Measurements from ENCODE around the gene MEGF11.

DNA sequence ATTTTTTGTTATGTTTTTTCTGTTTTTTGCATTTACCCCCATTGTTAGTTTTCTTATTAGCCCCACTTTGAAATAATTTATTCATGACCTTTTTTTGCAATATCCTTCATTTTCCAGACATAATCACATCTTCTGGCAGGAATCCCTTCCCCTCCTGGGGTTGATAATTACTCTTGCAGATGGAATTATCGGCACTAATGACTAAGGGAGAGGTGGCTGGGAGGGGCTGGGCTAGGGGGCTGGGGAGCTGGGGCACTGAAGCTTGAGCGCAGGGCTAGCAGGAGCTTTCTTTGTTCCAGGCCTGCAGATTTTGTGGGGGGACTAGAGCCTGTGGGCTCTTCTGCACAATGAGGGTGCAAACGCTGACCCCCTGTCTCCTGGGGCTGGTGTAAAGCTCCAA, 306.5 kb downstream of the MEGF11 start:
- TF ChIP-seq ZNF70 (CRISPR knock-in tag; IDR thresholded peaks at IDR 0.05), result no peak
- TF ChIP-seq ZC3H10 (CRISPR knock-in tag; IDR thresholded peaks at IDR 0.05), result no peak
- TF ChIP-seq ISL1 (CRISPR knock-in tag; IDR thresholded peaks at IDR 0.05), result no peak
- no peak for TF ChIP-seq ESRRG (CRISPR knock-in tag; IDR thresholded peaks at IDR 0.05)
- TF ChIP-seq, protein P1, sequence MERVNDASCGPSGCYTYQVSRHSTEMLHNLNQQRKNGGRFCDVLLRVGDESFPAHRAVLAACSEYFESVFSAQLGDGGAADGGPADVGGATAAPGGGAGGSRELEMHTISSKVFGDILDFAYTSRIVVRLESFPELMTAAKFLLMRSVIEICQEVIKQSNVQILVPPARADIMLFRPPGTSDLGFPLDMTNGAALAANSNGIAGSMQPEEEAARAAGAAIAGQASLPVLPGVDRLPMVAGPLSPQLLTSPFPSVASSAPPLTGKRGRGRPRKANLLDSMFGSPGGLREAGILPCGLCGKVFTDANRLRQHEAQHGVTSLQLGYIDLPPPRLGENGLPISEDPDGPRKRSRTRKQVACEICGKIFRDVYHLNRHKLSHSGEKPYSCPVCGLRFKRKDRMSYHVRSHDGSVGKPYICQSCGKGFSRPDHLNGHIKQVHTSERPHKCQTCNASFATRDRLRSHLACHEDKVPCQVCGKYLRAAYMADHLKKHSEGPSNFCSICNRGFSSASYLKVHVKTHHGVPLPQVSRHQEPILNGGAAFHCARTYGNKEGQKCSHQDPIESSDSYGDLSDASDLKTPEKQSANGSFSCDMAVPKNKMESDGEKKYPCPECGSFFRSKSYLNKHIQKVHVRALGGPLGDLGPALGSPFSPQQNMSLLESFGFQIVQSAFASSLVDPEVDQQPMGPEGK (CRISPR knock-in tag; IDR thresholded peaks at IDR 0.05; ENCODE audit: borderline replicate concordance), result no peak
- TF ChIP-seq ZFP3 (CRISPR knock-in tag; IDR thresholded peaks at IDR 0.05), result no peak
- no peak for TF ChIP-seq ZFP30 (CRISPR knock-in tag; IDR thresholded peaks at IDR 0.05)
